SK-N-SH treated with all-trans-retinoic acid at 6 μM for 48 hours (cell line): Measurements from ENCODE around the gene PACC1.

Experiments used
- CREB5 ChIP-seq: fragments of 250-450 bp; sonication (Bioruptor Pico); IDR thresholded peaks from 2 replicates; pipeline ENCODE4 v1.5.1; 2020; ENCODE audit warnings: low read depth, mild to moderate bottlenecking, moderate library complexity
- ESRRG ChIP-seq: fragments of 250-450 bp; sonication (Bioruptor Pico); IDR thresholded peaks from 2 replicates; pipeline ENCODE4 v1.6.1; 2021; ENCODE audit warnings: mild to moderate bottlenecking
- PATZ1 ChIP-seq: fragments of 250-450 bp; sonication (Bioruptor Pico); IDR thresholded peaks from 2 replicates; pipeline ENCODE4 v1.8.0; 2020; ENCODE audit warnings: mild to moderate bottlenecking, moderate library complexity, borderline replicate concordance
- RARB ChIP-seq: fragments of 250-450 bp; sonication (Bioruptor Pico); IDR thresholded peaks from 2 replicates; pipeline ENCODE4 v1.8.0; 2021; ENCODE audit warnings: mild to moderate bottlenecking, moderate library complexity

- TF ChIP-seq RARB (CRISPR knock-in tag), result no peak
- TF ChIP-seq ESRRG (CRISPR knock-in tag), result no peak
- no peak for TF ChIP-seq PATZ1 (CRISPR knock-in tag)
- TF ChIP-seq CREB5 (CRISPR knock-in tag), result no peak
These were observed 45.7 kb upstream of the PACC1 start for GRCh38 chr1:212460376-212460775.
